ENCODE data around the gene PI4KA.
A peak's percentile ranks its signal among the peaks of the same experiment; 100 is the strongest.

The PI4KA gene

GRCh38 chr22:20836987-20837823 is 21.4 kb downstream of the PI4KA start:
- H3K27ac ChIP-seq (replicated peaks), result peak overlapping the region; percentile 89
- H3K27me3 ChIP-seq (ENCODE audit: insufficient read depth, poor library complexity, severe bottlenecking), result no peaks in the 10 kb centered on the region
- TF ChIP-seq REST (IDR thresholded peaks at IDR 0.05; ENCODE audit: insufficient replicate concordance, low read depth) (no peak), GABPA (IDR thresholded peaks at IDR 0.05; ENCODE audit: low read depth) (no peak), CTCF (IDR thresholded peaks at IDR 0.05; ENCODE audit: insufficient read depth, low read length) (no peak), POLR2AphosphoS5 (IDR thresholded peaks at IDR 0.05; ENCODE audit: low read depth) (no peak), SPI1 (IDR thresholded peaks at IDR 0.05; ENCODE audit: borderline replicate concordance, low read depth) (no peak)
- DNase-seq (ENCODE audit: low read depth in 1 of 2, low spot score in 1 of 2), result no peak
- H3K4me3 ChIP-seq (replicated peaks; ENCODE audit: insufficient read depth, low read length), result no peak overlapping the region

GRCh38 chr22:20834725-20835124 is 23.9 kb downstream of the PI4KA start:
- H3K27me3 ChIP-seq (ENCODE audit: insufficient read depth, poor library complexity, severe bottlenecking), result no peaks in the 10 kb centered on the region
- TF ChIP-seq SPI1 (IDR thresholded peaks at IDR 0.05; ENCODE audit: borderline replicate concordance, low read depth), result no peak
- TF ChIP-seq REST (IDR thresholded peaks at IDR 0.05; ENCODE audit: insufficient replicate concordance, low read depth), result no peak
- TF ChIP-seq CTCF (IDR thresholded peaks at IDR 0.05; ENCODE audit: insufficient read depth, low read length), result no peak
- TF ChIP-seq GABPA (IDR thresholded peaks at IDR 0.05; ENCODE audit: low read depth), result no peak
- no peak for DNase-seq (ENCODE audit: low read depth in 1 of 2, low spot score in 1 of 2)

GRCh38 chr22:20834206-20834605 is 24.4 kb downstream of the PI4KA start:
- TF ChIP-seq SPI1 (IDR thresholded peaks at IDR 0.05; ENCODE audit: borderline replicate concordance, low read depth), result no peak
- TF ChIP-seq GABPA (IDR thresholded peaks at IDR 0.05; ENCODE audit: low read depth), result no peak
- TF ChIP-seq REST (IDR thresholded peaks at IDR 0.05; ENCODE audit: insufficient replicate concordance, low read depth), result no peak
- no peak for TF ChIP-seq CTCF (IDR thresholded peaks at IDR 0.05; ENCODE audit: insufficient read depth, low read length)
- no peak for TF ChIP-seq POLR2AphosphoS5 (IDR thresholded peaks at IDR 0.05; ENCODE audit: low read depth)

More at GRCh38 chr22:20834725-20835124, 23.9 kb downstream of the PI4KA start:
- Histone ChIP-seq H3K4me3 (replicated peaks; ENCODE audit: insufficient read depth, low read length) (no peak overlapping the region), H3K27ac (replicated peaks) (no peak overlapping the region)

More at GRCh38 chr22:20834206-20834605, 24.4 kb downstream of the PI4KA start:
- Histone ChIP-seq H3K27me3 (ENCODE audit: insufficient read depth, poor library complexity, severe bottlenecking) (no peaks in the 10 kb centered on the region), H3K27ac (replicated peaks) (no peak overlapping the region), H3K4me3 (replicated peaks; ENCODE audit: insufficient read depth, low read length) (no peak overlapping the region)
- DNase-seq (ENCODE audit: low read depth in 1 of 2, low spot score in 1 of 2), result no peak

All from HL-60 (cell line).